Epidermal melanocyte (primary cell): Measurements from ENCODE around the gene SNTG2.

Experiments used
- DNase-seq: peaks from one replicate; pipeline ENCODE4 v3.0.0; 2011; ENCODE audit warnings: low spot score; ENCODE audit not compliant: insufficient read length

Gene SNTG2

GRCh38 chr2:1231466-1232063 is 280.9 kb downstream of the SNTG2 start:
- DNase-seq, result no peak

GRCh38 chr2:1233281-1233680 is 282.6 kb downstream of the SNTG2 start:
- no peak for DNase-seq

GRCh38 chr2:1234731-1235308 is 284.2 kb downstream of the SNTG2 start:
- no peak for DNase-seq

- DNase-seq, result no peak
Observed at GRCh38 chr2:1235806-1236205, 285.2 kb downstream of the SNTG2 start.

DNA sequence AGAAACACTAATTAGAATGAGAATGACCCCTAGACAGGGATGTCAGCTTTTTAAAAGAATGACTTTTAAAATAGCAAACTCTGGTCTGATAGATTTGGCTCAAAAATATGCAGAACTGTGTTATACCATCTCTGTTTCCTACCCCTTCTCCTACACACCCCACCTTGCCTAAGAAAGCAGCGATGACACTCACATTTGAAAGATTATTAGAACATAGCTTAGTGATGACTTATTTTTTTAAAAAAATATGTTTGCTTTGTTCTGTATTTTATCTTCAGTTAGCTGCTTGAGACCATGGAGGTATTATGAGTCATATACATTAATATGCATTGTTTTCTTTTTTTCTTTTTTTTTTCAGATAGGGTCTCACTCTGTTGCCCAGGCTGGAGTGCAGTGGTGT is 286.0 kb downstream of the SNTG2 start:
- no peak for DNase-seq

GRCh38 chr2:1237783-1238182 is 287.1 kb downstream of the SNTG2 start:
- no peak for DNase-seq

DNA sequence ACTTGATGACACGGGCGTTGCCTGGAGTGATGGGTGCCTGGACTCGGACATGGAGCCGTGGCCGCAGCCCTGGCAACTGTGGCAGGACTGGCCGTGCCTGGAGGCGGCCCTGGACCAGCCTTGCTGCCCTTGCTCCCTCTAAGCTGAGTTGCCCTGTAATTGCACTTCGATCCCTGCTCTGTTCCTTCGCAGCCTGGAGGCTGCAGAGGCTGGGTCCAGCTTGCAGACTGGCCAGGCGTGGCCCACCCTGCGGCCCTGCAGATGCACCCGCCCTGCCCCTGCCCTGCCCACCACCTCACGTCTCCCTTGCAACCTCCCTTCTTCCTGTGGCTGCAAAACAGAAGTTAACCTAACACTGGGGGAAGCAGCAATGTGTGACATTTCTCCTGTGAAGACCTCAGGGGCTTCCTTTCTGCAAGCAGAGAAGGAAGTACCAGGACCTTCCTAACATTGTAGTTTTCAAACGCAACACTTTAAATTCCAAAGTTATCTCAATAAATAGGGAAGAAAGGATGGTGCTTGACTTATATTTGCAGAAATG is 288.0 kb downstream of the SNTG2 start:
- DNase-seq, result no peak

- no peak for DNase-seq
Observed at GRCh38 chr2:1245193-1245592, 294.5 kb downstream of the SNTG2 start.

- DNase-seq, result no peak
Observed at GRCh38 chr2:1246239-1246638, 295.6 kb downstream of the SNTG2 start.

GRCh38 chr2:1246991-1247390 is 296.3 kb downstream of the SNTG2 start:
- no peak for DNase-seq

DNA sequence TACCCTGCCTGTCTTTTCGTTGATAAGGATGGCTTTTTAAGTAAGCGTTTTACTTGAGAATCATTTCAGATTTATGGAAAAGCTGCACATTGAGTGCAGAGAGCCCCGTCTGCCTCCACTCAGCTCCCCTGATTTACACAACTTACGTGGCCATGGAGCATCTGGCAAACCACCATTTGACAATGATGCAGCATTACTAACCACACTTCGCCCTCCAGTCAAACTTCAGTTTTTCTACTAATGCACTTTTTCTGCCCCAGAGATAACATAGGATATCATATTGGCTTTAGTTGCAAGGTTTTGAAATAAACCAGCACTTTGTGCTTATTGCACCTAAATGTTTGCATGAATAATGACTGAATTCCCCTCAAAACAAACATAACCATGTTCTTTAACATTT is 297.5 kb downstream of the SNTG2 start:
- no peak for DNase-seq

DNA sequence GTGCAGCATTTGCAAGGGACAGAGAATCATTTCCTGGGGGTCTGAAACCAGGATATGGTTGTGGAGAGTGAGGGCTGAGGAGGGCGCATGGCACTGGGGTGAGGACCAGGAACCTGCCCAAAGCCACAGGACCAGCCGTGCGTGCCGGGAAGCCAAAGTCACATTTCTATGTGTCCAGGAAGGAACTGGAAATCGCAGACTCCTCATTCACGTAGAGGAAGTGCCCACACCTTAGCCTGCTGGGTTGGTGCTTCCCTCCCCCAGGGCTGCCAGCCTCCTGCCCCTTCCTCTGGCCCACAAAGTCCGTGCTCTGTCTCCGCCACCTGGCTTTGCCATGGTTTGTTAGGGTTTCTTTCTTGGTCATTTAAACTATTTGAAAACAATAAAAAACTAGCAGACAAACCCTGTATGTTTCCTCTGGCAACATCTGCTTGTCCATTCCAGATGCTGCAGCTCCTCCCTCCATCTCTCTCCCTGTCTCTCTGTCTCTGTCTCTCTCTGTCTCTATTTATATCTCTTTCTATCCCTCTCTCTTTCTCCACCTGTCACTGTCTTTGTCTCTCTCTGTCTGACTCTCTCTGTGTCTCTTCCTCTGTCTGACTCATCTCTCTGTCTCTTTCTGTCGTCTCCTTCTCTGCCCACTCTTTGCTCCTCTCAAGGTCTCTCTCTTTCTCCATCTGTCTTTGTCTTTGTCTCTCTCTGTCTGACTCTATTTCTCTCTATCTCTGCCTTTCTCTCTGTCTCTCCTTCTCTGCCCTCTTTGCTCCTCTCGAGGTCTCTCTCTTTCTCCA is 299.4 kb downstream of the SNTG2 start:
- DNase-seq, result no peak

DNA sequence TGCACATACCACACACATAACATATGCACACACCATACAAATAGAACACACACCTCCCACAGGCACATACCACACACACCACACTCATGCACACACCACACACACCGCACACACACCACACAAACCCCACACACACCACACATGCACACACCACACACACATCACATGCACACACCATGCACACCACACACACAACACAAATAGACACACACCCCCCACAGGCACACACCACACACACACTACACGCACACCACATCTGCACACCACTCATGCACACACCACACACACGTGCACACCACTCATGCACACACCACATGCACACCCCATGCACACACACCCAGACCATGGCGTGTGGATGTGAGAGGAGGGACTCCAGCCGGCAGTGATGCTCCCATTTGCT is 300.9 kb downstream of the SNTG2 start:
- no peak for DNase-seq

- no peak for DNase-seq
Observed at GRCh38 chr2:1253629-1254028, 303.0 kb downstream of the SNTG2 start.

GRCh38 chr2:1254662-1255343 is 304.2 kb downstream of the SNTG2 start:
- DNase-seq, result no peak

DNA sequence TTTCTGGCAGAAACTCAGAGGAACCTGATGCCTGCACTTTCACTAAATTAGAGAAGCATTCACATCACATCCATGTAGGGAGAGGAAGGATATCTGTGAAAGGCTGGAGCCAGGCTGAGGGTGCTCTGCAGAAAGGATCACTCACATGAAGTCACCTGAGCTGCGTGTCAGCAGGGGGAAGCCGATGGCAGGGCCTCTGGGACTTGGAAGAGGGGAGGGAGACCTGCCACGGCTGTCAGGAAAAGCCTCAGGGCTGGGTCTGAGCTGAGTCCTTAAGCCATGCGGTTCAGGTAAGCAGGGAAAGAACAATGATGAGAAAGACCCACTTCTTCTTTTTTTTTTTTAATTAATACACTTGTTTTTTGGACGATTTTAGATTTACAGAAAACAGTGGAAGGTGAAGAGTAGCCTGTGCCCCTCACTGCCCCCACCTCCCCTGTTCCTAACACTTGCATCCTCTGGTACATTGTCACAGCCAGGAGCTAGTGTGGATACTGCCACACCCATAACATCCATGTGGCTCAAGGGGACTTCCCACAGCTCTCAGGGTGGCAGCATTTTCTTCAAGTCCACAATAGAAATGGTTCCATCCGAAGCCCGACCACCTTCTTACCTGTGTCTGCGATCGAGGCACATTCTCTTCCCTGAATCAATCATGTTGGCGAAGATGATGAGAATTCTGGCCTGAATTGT is 306.1 kb downstream of the SNTG2 start:
- DNase-seq, result no peak

DNA sequence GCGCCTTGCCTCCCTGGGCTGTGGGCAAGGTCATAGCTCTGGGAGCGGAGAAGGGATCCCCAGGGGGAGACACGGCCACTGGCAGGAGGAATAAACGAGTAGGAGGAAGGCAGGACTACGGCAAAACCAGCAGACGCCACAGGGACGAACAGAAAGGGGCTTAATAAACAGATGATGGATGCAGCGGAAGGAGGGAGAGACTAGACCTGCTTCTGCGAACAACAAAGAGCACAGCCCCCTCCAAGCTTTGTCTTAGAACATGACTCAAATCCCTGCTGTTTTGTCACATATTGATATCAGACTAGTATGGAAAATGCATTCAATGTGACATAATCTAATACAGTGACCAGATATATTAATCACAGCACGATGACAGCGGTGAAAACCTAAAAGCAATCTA is 306.7 kb downstream of the SNTG2 start:
- DNase-seq, result no peak

DNA sequence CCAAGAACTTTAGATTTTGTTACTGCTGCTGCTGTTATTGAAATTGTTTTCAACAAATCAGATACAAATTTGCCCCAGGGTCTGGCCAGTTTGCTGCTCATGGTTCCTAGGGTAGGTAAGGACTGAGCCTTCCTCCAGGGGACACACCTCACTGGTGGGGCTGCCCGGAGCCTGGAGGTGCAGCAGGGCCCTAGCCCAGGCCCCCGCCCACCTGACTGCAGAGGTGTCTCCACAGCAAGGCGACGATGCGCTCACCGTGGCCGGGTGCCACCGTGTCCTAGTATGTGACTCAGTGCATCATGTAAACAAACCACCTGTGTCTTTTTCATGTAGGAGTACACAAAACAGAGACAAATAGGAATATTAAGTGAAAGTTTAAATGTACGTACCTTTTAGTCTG is 309.1 kb downstream of the SNTG2 start:
- no peak for DNase-seq

DNA sequence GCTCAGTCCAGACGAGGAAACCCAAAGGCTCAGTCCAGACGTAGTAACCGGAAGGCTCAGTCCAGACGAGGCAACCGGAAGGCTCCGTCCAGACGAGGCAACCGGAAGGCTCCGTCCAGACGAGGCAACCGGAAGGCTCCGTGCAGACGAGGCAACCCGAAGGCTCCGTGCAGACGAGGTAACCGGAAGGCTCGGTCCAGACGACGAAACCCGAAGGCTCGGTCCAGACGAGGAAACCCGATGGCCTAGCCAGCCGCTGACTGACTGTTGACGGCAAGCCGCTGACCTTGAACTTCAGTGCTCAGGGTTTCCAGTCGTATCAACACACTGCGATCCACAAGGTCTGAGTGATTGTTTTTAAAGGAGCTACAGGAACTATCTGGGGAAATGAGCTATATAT is 312.0 kb downstream of the SNTG2 start:
- no peak for DNase-seq

DNA sequence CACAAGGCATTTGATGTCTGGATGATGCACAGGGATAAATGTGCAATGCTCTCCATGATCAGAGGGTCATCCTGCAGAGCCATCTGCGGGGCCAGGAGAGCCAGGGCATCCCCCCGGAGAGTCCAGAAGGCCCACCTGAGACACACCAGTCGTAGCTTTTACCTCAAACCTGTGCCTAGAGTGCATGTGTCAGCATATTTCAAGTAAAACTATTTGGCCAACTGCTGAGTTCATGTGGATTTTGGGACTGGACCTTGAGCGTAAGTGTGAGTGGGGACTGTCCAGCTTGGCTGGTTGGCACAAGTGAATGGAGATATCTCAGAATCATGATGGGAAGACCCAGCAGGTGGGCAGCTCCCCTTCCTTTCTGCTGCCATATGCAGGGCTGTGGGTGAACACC is 314.8 kb downstream of the SNTG2 start:
- DNase-seq, result no peak

DNA sequence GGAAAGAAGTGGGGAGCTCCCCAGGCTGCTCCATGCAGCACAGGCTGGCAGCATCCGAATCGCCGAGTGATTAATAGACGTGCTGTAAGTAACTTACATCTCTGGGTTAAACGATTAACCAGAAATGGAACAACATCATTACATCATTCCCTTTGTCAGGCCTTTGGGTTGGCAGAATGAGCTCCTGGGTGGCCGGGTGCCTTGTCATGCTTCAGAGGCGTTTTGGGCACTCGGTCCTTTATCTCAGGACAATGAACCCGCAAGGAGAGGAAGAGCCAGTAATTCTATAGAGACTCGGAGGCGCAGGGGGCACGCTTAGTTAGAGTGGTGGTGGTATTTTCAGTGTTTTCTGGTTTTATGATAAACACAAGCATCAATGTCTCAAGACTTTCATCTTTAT is 315.7 kb downstream of the SNTG2 start:
- DNase-seq, result no peak
